AG08395 (cell line): Measurements from ENCODE around the gene INMT.

Source experiments
- DNase-seq: peaks from one replicate; pipeline ENCODE4 v3.0.0; 2012; ENCODE audit warnings: mixed read lengths, low spot score

The INMT gene

DNA sequence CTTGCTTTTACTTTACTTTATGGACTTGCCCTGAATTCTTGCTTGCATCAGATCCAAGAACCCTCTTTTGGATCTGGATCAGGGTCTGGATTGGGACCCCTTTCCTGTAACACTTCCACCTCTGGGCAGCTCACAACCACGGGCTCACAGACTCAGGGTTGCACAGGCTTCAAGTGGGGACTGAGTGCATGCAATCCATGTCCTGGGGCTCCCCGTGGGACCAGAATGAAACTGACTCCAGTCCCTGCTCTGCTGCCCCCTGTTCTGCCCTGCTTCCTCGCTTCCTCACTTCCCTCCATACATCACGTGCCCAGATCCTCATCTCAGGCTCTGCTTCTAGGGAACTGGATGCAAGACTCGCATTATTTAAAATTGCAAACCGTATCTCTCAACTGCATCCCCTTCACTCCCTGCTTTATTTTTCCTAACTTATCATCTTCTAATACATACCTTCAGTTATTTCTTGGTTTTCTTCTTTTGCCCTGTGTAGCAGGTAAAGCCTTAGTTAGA, 23.3 kb upstream of the INMT start:
- no peak for DNase-seq

GRCh38 chr7:30729642-30730041, 22.3 kb upstream of the INMT start:
- no peak for DNase-seq

DNA sequence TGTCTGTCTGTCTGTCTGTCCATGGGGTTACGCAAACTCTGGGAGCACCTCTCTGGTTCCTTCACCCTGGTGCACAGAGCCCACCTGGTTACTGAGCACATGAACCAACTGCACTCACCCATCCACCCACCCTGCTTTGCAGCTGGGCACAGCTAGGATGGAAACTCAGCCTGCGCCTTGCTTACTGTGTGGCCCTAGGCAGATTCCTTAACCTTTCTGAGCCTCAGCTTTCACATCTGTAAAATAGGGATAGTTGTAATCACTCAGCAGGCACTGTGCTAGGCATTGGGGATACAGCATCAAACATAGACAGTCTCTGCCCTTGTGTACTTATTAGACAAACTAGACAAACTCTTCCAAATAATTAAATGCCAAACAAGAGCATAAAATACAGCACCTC, 21.8 kb upstream of the INMT start:
- DNase-seq, result no peak

DNA sequence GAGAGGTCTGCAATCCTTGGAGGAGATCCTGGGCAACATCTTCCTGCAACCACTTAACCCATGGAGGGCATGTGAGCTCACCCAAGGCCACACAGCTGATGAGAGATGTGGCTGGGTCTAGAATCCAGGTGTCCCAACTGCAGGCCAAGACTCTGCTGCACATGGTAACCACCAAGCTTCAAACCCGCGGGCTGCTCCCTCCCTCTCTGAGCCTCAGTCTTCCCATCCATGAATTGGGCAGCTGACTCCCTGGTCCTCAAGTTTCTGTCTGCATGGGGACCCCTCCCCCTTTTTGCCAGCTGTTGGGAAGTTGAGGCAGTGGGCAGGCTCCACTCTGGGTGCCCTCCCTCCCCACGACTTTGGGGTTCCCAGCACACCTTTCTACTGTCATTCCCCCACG, 20.9 kb upstream of the INMT start:
- DNase-seq, result no peak

DNA sequence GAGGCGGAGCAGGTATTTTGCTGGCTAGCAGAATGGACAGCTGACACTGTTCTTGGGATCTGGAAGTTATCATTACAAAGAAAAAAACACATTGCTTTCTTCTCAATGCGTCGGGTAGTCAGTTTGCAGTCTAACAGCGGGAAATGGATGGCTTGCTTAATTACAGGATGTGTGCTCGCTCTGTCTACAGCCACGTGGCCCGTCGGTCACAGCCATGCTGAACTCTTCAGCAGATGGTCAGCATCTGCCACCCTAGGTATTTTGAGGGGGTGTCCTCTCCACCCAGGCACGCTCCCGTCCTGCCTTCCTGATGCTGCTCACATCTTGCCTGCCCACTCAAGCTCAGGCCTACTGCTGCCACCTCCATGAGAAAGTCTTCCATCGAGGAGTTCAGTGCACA, 20.4 kb upstream of the INMT start:
- peak; percentile 29 for DNase-seq

DNA sequence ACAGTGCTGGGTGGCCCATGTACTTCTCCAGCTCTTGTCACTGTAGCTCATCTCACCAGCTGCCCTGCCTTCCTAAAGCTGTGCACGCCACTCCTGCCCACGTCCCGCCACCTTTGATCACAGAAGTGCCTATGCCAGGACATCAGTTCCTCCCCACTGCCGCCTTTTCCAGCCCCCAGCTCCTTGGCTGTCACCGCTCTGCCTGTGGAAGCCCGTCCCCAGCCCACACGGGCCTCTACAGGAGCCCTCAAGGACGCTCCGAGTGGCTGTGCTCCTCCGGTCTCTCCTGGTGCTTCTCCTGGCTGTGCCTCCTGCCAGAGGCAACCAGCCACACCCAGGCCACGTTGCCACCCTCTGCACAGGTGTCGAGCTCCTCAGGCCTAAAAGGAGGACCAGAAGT, 19.3 kb upstream of the INMT start:
- no peak for DNase-seq

- no peak for DNase-seq
These were observed 18.7 kb upstream of the INMT start for GRCh38 chr7:30733216-30733615.

DNA sequence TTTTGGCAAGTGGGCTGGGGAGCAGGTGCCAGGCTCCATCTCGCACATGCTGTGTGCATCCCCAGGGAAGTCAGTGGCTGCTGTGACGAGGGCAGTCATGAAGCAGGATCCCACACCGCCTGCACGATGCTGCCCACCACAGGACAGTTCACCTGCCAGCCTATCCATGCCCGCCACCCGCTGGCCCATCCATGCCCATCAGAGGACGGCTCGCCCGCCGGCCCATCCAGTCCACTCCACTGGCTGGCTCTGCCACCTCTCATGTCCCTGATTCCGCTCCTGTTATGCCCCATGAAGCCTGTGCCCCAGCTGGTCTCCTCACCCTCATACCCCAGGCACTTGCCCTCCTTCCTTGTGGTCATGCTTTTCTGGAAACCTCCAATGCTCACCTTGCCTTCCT, 18.2 kb upstream of the INMT start:
- DNase-seq, result no peak

GRCh38 chr7:30734497-30734896, 17.4 kb upstream of the INMT start:
- DNase-seq, result no peak

DNA sequence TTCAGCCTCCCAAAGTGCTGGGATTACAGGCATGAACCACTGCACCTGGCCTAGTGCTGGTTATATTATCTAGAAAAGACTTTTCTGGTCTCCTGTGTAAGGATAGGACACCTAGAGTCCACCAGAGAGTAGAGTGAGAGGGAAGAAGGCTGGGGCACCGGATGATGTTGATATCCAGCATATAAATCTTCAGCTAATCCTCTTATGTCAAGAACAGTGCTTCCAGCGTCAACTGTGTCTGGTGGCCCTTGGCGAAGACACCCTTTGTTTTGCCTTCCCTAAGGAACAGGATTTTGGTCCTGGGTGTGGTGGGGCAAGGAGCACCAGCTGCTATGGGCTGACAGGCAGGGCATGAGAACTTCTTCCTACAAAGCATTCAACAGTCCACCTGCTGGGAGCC, 16.3 kb upstream of the INMT start:
- no peak for DNase-seq

- no peak for DNase-seq
These were observed 15.6 kb upstream of the INMT start for GRCh38 chr7:30736291-30736690.

- DNase-seq, result no peak
These were observed 13.7 kb upstream of the INMT start for GRCh38 chr7:30738026-30738915.

DNA sequence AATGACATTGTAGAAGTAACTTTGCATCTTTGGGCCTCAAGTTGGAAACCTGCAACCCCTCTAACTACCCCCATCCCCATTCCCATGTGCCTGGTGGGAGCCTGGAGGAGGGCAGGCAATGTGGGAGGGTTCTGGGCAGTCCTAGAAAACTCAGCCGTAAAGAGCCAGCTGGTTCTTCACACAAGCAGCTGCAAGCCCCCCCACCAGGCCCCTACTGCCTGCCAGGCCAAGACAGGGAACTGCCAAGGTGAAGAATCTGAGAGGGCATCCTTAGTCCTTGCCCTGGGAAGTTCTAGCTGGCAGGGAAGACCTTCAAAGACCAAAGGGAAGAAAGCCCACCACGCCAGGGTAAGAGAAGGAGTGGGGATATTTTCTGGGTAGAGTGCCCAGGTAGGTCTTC, 12.2 kb upstream of the INMT start:
- no peak for DNase-seq

GRCh38 chr7:30740417-30741181, 11.3 kb upstream of the INMT start:
- DNase-seq, result peak; percentile 94

GRCh38 chr7:30741289-30741688, 10.6 kb upstream of the INMT start:
- DNase-seq, result no peak

- DNase-seq, result peak; percentile 71
These were observed 8.4 kb upstream of the INMT start for GRCh38 chr7:30743371-30744074.

DNA sequence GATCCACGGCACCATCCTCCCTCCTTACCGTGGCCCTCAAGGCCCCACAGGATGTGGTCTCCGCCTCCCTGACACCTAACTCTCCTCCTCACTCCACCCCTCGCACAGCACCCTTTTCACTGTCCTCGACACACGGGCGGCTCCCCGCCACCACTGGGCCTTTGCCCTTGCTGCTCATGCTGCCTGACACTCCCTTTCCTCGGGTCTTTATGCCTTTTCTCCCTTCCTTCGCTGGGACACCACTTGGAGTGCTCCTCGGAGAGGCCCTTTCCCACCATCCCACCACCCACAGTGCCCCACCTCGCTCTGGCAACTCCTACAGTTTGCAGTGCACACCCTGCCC, 7.9 kb upstream of the INMT start:
- no peak for DNase-seq

GRCh38 chr7:30745261-30745941, 6.5 kb upstream of the INMT start:
- no peak for DNase-seq

DNA sequence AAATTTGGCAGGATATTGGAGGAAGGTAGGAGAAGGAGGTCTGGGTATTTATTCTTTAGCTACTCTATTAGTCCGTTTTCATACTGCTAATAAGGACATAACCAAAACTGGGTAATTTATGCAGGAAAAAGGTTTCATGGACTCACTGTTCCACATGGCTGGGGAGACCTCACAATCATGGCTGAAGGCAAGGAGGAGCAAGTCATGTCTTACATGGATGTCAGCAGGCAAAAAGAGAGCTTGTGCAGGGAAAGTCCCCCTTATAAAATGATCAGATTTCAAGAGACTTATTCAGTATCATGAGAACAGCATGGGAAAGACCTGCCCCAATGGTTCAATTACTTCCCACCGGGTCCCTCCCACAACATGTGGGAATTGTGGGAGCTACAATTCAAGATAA, 1.9 kb upstream of the INMT start:
- DNase-seq, result no peak

GRCh38 chr7:30750683-30751650, 968 bp upstream of the INMT start:
- DNase-seq, result peak; percentile 91

DNA sequence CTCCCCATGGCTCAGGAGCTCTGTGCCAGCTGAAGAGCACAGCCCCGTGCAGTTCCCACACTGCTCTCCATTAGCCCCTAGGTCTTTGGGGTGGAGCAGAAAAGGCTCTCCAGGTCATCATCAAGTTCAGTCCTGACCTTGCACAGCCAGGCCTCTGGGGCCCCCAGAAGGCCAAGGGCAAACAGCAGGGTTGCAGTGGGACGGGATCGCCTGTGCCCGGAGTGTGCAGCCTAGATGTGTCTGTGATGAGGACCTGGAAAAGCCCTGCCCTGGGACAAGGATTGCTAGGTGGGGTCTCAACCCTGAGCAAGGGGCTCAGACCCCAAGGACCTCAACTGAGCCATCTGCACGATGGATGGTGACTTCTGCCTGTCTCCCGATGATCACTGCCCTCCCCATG, 549 bp downstream of the INMT start:
- no peak for DNase-seq
